ENCODE results near the gene PAAF1. TPM values are rescaled to one million over a fixed set of nuclear protein-coding genes. Genes with fewer than 3 reads are reported as not detected.

Gene PAAF1, protein sequence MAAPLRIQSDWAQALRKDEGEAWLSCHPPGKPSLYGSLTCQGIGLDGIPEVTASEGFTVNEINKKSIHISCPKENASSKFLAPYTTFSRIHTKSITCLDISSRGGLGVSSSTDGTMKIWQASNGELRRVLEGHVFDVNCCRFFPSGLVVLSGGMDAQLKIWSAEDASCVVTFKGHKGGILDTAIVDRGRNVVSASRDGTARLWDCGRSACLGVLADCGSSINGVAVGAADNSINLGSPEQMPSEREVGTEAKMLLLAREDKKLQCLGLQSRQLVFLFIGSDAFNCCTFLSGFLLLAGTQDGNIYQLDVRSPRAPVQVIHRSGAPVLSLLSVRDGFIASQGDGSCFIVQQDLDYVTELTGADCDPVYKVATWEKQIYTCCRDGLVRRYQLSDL
- total RNA-seq, result 10 to 100 TPM; 11.4 to 14.8 TPM
- 9.0 to 10.0 reads per million in 2 donors for total RNA-seq

GRCh38 chr11:73876424-73877310 is at the start of gene PAAF1, which contains the start of gene COA4:
TSS of gene PAAF1 (plus strand) at chr11:73876999. CDS start at chr11:73877022, 23 bp downstream.
TSS of gene COA4 (minus strand) at chr11:73876846. CDS start at chr11:73873378, 3,468 bp downstream.
- H3K36me3 Mint-ChIP-seq (ENCODE audit: low read depth), result peaks cover 6% of the 10 kb centered on the region
- H3K27ac Mint-ChIP-seq, result peak within 1 kb of the TSS; percentile 99
- no peaks in the 10 kb centered on the region for H3K9me3 ChIP-seq (ENCODE audit: control insufficient read depth, low read length, poor library complexity, severe bottlenecking)
- DNase-seq (peak; percentile 83 to 91 (median 84)), ATAC-seq (peak; percentile 99)
- peaks cover 30% of the 10 kb centered on the region for H3K4me1 Mint-ChIP-seq
- no peaks in the 10 kb centered on the region for H3K27me3 Mint-ChIP-seq
- peak within 1 kb of the TSS; percentile 100 for H3K4me3 Mint-ChIP-seq

- Mint-ChIP-seq H3K36me3 (ENCODE audit: low read depth) (peaks cover 8% of the 10 kb centered on the region), H3K27me3 (no peaks in the 10 kb centered on the region)
Measured at GRCh38 chr11:73830261-73830660, 46.5 kb upstream of the PAAF1 start.

GRCh38 chr11:73833067-73833466 is 43.7 kb upstream of the PAAF1 start:
- H3K27ac Mint-ChIP-seq, result no peak overlapping the region
- H3K4me3 Mint-ChIP-seq, result no peak overlapping the region
- H3K27me3 Mint-ChIP-seq, result no peaks in the 10 kb centered on the region
- peaks cover 6% of the 10 kb centered on the region for H3K36me3 Mint-ChIP-seq (ENCODE audit: low read depth)
- H3K9me3 ChIP-seq (ENCODE audit: control insufficient read depth, low read length, poor library complexity, severe bottlenecking), result no peaks in the 10 kb centered on the region
- DNase-seq, result no peak
- no peak for ATAC-seq
- H3K4me1 Mint-ChIP-seq, result peaks cover 4% of the 10 kb centered on the region

More at GRCh38 chr11:73830261-73830660, 46.5 kb upstream of the PAAF1 start:
- ATAC-seq (no peak), DNase-seq (no peak)
- no peak overlapping the region for H3K4me3 Mint-ChIP-seq
- no peaks in the 10 kb centered on the region for H3K9me3 ChIP-seq (ENCODE audit: control insufficient read depth, low read length, poor library complexity, severe bottlenecking)
- H3K4me1 Mint-ChIP-seq, result peaks cover 4% of the 10 kb centered on the region
- no peak overlapping the region for H3K27ac Mint-ChIP-seq

DNA sequence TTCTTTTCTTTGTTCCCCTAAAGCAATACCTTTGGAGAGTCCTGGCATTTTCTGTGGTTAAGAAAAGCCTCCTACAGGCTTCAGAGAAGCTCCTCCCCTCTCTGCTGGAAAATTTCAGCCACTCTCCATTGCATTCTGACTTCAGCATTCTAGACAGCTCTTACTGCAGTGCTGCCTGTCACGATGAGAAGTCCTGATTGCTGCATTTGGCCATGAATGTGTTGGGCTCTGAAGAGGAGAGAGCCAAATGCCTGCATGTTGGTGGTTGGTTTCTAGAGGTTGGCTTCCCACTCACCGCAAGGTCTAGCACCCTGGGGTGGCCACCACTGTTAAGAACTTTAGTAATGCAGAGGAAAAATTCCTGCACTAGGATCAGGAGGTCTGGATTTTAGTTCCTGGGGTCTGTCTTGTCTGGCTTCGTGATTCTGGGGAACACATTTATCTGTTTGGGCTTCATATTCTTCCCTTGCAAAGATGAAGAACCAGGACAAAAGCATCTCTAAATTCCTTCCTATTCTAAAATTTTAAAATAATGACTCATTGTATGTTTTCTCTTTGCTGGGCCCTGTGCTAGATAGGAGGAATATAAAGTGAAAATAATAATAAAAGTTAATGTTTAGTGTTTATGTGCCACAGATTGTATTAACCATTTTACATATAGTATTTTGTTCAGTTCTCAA is 38.2 kb upstream of the PAAF1 start:
- no peak for ATAC-seq
- Mint-ChIP-seq H3K4me3 (no peak overlapping the region), H3K27me3 (no peaks in the 10 kb centered on the region), H3K4me1 (no peaks in the 10 kb centered on the region), H3K36me3 (ENCODE audit: low read depth) (peaks cover 2% of the 10 kb centered on the region), H3K27ac (no peak overlapping the region)
- H3K9me3 ChIP-seq (ENCODE audit: control insufficient read depth, low read length, poor library complexity, severe bottlenecking), result no peaks in the 10 kb centered on the region
- DNase-seq, result no peak

DNA sequence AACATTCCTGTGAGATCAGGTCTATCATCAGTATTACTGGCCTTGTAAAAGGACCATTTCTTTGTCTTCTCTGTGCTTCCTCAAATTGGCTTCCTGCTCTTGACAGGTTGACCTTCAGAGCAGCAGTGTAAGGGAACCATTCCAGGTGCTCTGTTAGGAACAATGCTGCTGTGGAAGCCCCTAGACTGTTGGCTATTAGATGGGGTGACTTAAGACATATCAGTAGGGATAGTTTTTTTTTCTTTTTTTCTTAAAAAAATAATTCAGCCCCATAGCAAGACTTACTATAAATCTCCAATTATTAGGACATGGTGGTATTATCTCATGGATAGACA is 37.7 kb upstream of the PAAF1 start:
- Mint-ChIP-seq H3K36me3 (ENCODE audit: low read depth) (peaks cover 2% of the 10 kb centered on the region), H3K4me1 (no peaks in the 10 kb centered on the region), H3K27me3 (no peaks in the 10 kb centered on the region), H3K27ac (no peak overlapping the region), H3K4me3 (no peak overlapping the region)
- no peaks in the 10 kb centered on the region for H3K9me3 ChIP-seq (ENCODE audit: control insufficient read depth, low read length, poor library complexity, severe bottlenecking)
- ATAC-seq (no peak), DNase-seq (no peak)

- no peak for ATAC-seq
- no peak overlapping the region for H3K4me3 Mint-ChIP-seq
Measured at GRCh38 chr11:73851046-73851764, 25.6 kb upstream of the PAAF1 start.

GRCh38 chr11:73852049-73852448 is 24.8 kb upstream of the PAAF1 start:
- H3K36me3 Mint-ChIP-seq (ENCODE audit: low read depth), result peaks cover 6% of the 10 kb centered on the region
- H3K4me3 Mint-ChIP-seq, result no peak overlapping the region
- H3K4me1 Mint-ChIP-seq, result no peaks in the 10 kb centered on the region
- no peaks in the 10 kb centered on the region for H3K27me3 Mint-ChIP-seq
- no peaks in the 10 kb centered on the region for H3K9me3 ChIP-seq (ENCODE audit: control insufficient read depth, low read length, poor library complexity, severe bottlenecking)
- no peak overlapping the region for H3K27ac Mint-ChIP-seq
- no peak for ATAC-seq
- DNase-seq, result no peak

More at GRCh38 chr11:73851046-73851764, 25.6 kb upstream of the PAAF1 start:
- no peak overlapping the region for H3K27ac Mint-ChIP-seq
- no peaks in the 10 kb centered on the region for H3K4me1 Mint-ChIP-seq
- no peak for DNase-seq
- H3K9me3 ChIP-seq (ENCODE audit: control insufficient read depth, low read length, poor library complexity, severe bottlenecking), result no peaks in the 10 kb centered on the region
- H3K27me3 Mint-ChIP-seq, result no peaks in the 10 kb centered on the region
- H3K36me3 Mint-ChIP-seq (ENCODE audit: low read depth), result peaks cover 7% of the 10 kb centered on the region

DNA sequence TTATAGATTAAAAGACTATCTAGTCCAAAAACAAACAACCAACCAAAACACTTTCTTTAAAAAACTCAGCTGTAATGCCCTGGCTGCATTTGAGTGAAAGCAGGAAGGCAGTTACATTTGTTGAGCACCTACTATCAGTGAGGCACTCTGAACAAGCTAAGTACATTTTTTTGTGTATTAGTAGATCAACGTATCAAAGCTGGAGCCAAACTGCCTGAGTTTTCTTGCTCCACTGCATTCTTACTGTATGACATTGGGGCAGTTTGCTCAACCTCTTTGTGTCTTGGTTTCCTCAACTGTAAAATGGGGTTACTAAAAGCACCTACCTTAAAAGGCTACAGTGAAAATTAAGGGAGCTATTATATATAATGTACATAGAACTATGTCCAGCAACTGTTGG is 22.1 kb upstream of the PAAF1 start:
- Mint-ChIP-seq H3K27me3 (no peaks in the 10 kb centered on the region), H3K4me3 (no peak overlapping the region), H3K36me3 (ENCODE audit: low read depth) (peaks cover 6% of the 10 kb centered on the region), H3K4me1 (no peaks in the 10 kb centered on the region), H3K27ac (no peak overlapping the region)
- no peak for DNase-seq
- H3K9me3 ChIP-seq (ENCODE audit: control insufficient read depth, low read length, poor library complexity, severe bottlenecking), result no peaks in the 10 kb centered on the region
- no peak for ATAC-seq

- DNase-seq (no peak), ATAC-seq (no peak)
- H3K4me3 Mint-ChIP-seq, result no peak overlapping the region
- H3K9me3 ChIP-seq (ENCODE audit: control insufficient read depth, low read length, poor library complexity, severe bottlenecking), result no peaks in the 10 kb centered on the region
- peaks cover 7% of the 10 kb centered on the region for H3K4me1 Mint-ChIP-seq
- H3K27me3 Mint-ChIP-seq, result no peaks in the 10 kb centered on the region
- H3K27ac Mint-ChIP-seq, result no peak overlapping the region
- peaks cover 14% of the 10 kb centered on the region for H3K36me3 Mint-ChIP-seq (ENCODE audit: low read depth)
Measured at GRCh38 chr11:73856031-73856567, 20.7 kb upstream of the PAAF1 start.

GRCh38 chr11:73859671-73860070 is 17.1 kb upstream of the PAAF1 start:
- DNase-seq, result no peak
- H3K36me3 Mint-ChIP-seq (ENCODE audit: low read depth), result peaks cover 15% of the 10 kb centered on the region
- H3K27me3 Mint-ChIP-seq, result no peaks in the 10 kb centered on the region

DNA sequence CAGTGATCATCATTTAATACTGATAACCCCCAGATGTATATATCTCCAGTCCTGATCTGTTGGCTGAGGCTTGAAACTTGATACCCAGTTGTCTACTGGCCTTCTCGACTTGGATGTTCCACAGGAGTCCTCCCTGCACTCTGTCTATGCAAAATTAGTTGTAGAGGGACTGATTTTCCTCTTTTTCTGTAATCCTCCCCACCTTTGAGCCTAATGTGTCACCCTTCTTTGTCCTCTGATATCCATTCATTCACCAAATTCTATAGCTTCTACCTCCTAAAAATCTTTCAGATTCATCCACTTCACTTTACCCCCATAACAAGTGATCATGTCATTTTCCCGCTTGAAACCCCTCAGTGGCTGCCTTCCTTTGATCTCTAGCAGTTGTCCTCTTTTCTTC is 16.6 kb upstream of the PAAF1 start:
- Mint-ChIP-seq H3K27me3 (no peaks in the 10 kb centered on the region), H3K36me3 (ENCODE audit: low read depth) (peaks cover 15% of the 10 kb centered on the region), H3K27ac (peak overlapping the region; percentile 51), H3K4me1 (peaks cover 7% of the 10 kb centered on the region), H3K4me3 (no peak overlapping the region)
- no peak for ATAC-seq
- no peak for DNase-seq
- no peaks in the 10 kb centered on the region for H3K9me3 ChIP-seq (ENCODE audit: control insufficient read depth, low read length, poor library complexity, severe bottlenecking)

More at GRCh38 chr11:73859671-73860070, 17.1 kb upstream of the PAAF1 start:
- peak overlapping the region; percentile 51 for H3K27ac Mint-ChIP-seq
- no peaks in the 10 kb centered on the region for H3K9me3 ChIP-seq (ENCODE audit: control insufficient read depth, low read length, poor library complexity, severe bottlenecking)
- H3K4me1 Mint-ChIP-seq, result peaks cover 7% of the 10 kb centered on the region
- no peak overlapping the region for H3K4me3 Mint-ChIP-seq
- no peak for ATAC-seq

- Mint-ChIP-seq H3K27me3 (no peaks in the 10 kb centered on the region), H3K27ac (no peak overlapping the region), H3K4me3 (no peak overlapping the region), H3K36me3 (ENCODE audit: low read depth) (peaks cover 15% of the 10 kb centered on the region), H3K4me1 (peaks cover 7% of the 10 kb centered on the region)
- H3K9me3 ChIP-seq (ENCODE audit: control insufficient read depth, low read length, poor library complexity, severe bottlenecking), result no peaks in the 10 kb centered on the region
- DNase-seq (no peak), ATAC-seq (no peak)
Measured at GRCh38 chr11:73862986-73863385, 13.8 kb upstream of the PAAF1 start.
